Small intestine (tissue), 7 donors: ENCODE results near the gene NDUFV1. TPM values are rescaled to one million over a fixed set of nuclear protein-coding genes. Genes with fewer than 3 reads are reported as not detected.

Experiments used
- DNase-seq, 2 donors: peaks; one replicate each; pipeline versions ENCODE4 v3.0.0 to v3.0.0-alpha.2; 2013
- FAIRE-seq: peaks from 2 replicates; lab custom pipeline; 2012; peaks lifted over from hg19 to GRCh38; lab: Jason Lieb, UNC
- H3K27ac ChIP-seq, 3 donors: one replicate each; pipeline ENCODE4 v1.5.1; 2013; ENCODE audit warnings: low read length in 2 of 3, mild to moderate bottlenecking in 2 of 3, control low read depth in 1 of 3, inconsistent platforms in 1 of 3, low read depth in 1 of 3, moderate library complexity in 1 of 3
- H3K27me3 ChIP-seq, 3 donors: one replicate each; pipeline ENCODE4 v1.6.1; 2013; ENCODE audit warnings: low read length in 3 of 3, inconsistent platforms in 1 of 3; ENCODE audit not compliant: control insufficient read depth in 3 of 3, insufficient read depth in 3 of 3
- H3K36me3 ChIP-seq, 3 donors: one replicate each; pipeline ENCODE4 v1.6.1; 2013; ENCODE audit warnings: low read length in 3 of 3, inconsistent platforms in 1 of 3, low read depth in 1 of 3, mild to moderate bottlenecking in 1 of 3, moderate library complexity in 1 of 3; ENCODE audit not compliant: control insufficient read depth in 3 of 3, insufficient read depth in 2 of 3
- H3K4me1 ChIP-seq, 3 donors: one replicate each; pipeline ENCODE4 v1.6.1; 2013; ENCODE audit warnings: low read length in 2 of 3, inconsistent platforms in 1 of 3, low read depth in 1 of 3, mild to moderate bottlenecking in 1 of 3, moderate library complexity in 1 of 3; ENCODE audit not compliant: control insufficient read depth in 3 of 3, insufficient read depth in 2 of 3
- H3K4me3 ChIP-seq, 3 donors: one replicate each; pipeline ENCODE4 v1.5.1; 2013; ENCODE audit warnings: low read length in 3 of 3, control low read depth in 1 of 3, inconsistent platforms in 1 of 3, low read depth in 1 of 3, mild to moderate bottlenecking in 1 of 3, moderate library complexity in 1 of 3
- H3K9me3 ChIP-seq, 2 donors: one replicate each; pipeline ENCODE4 v1.6.1; 2013; ENCODE audit warnings: low read depth in 1 of 2, low read length in 1 of 2; ENCODE audit not compliant: control insufficient read depth in 2 of 2, insufficient read depth in 1 of 2
- WGBS, 3 donors: extraction: QIAGEN DNeasy Blood & Tissue Kit; methylation state at CpG; one replicate each; pipeline ENCODE4 v1.1.7; 2013; 5-methylcytosine and 5-hydroxymethylcytosine counted together
- polyA plus RNA-seq, 4 donors: library from polyadenylated mRNA; stranded (reverse) in 3 of 4; unstranded in 1 of 4; fragments of 200-250 nt in 3 of 4; fragments of 120-200 nt in 1 of 4; gene quantifications; one replicate each; pipeline versions ENCODE4 v1.2.1 to v1.2.3, GENCODE V29; 2013
- donor health status: healthy with polysubstance abuse.
- donor health status: control.
- donor health status: control.
- donor health status: Bipolar disorder and iron deficiency.
- donor health status: healthy.

NDUFV1 gene
- polyA plus RNA-seq, 4 donors = 170 to 361 (median 249) TPM

GRCh38 chr11:67645521-67646461 lies 39.1 kb downstream of the NDUFV1 start:
- Histone ChIP-seq H3K27me3 (peaks cover 0 to 1% (median 0%) of the 10 kb centered on the region in 3 donors), H3K27ac (peak overlapping the region in 2 of 3 donors; percentile 34 to 48), H3K4me1 (peaks cover 2 to 37% (median 6%) of the 10 kb centered on the region in 3 donors), H3K4me3 (peak overlapping the region in 1 of 3 donors; percentile 46), H3K9me3 (peaks cover 0 to 7% of the 10 kb centered on the region in 2 donors), H3K36me3 (peaks cover 0 to 47% (median 0%) of the 10 kb centered on the region in 3 donors)
- FAIRE-seq (no peak), DNase-seq (no peak)
- WGBS, 3 donors = 82 to 87% (median 82%) methylated on average over 22 to 24 of the region's 24 CpGs

- Histone ChIP-seq H3K4me3 (peak overlapping the region in 1 of 3 donors; percentile 46), H3K9me3 (peaks cover 0 to 7% of the 10 kb centered on the region in 2 donors), H3K27ac (peak overlapping the region in 2 of 3 donors; percentile 34 to 82), H3K4me1 (peaks cover 2 to 38% (median 6%) of the 10 kb centered on the region in 3 donors), H3K27me3 (peaks cover 0 to 1% (median 0%) of the 10 kb centered on the region in 3 donors), H3K36me3 (peaks cover 0 to 47% (median 0%) of the 10 kb centered on the region in 3 donors)
- FAIRE-seq (no peak), DNase-seq (peak in 1 of 2 donors; percentile 88)
- WGBS, 3 donors = 11 to 52% (median 13%) methylated on average over 24 of the region's 24 CpGs
Observed at GRCh38 chr11:67646535-67647336, 40.0 kb downstream of the NDUFV1 start.

GRCh38 chr11:67647471-67647870 lies 40.7 kb downstream of the NDUFV1 start:
- peak overlapping the region; percentile 9 to 82 (median 66) for H3K27ac ChIP-seq
- peaks cover 0 to 1% (median 0%) of the 10 kb centered on the region in 3 donors for H3K27me3 ChIP-seq
- peak; percentile 64 to 67 for DNase-seq

GRCh38 chr11:67648140-67648795 lies 41.5 kb downstream of the NDUFV1 start:
- peak overlapping the region in 2 of 3 donors; percentile 66 to 82 for H3K27ac ChIP-seq
- DNase-seq (peak; percentile 46 to 73), FAIRE-seq (no peak)
- 38 to 60% (median 47%) methylated on average over 11 to 12 of the region's 12 CpGs for WGBS, 3 donors
- H3K4me3 ChIP-seq = no peak overlapping the region
- peaks cover 0 to 7% of the 10 kb centered on the region in 2 donors for H3K9me3 ChIP-seq
- H3K4me1 ChIP-seq = peaks cover 2 to 48% (median 6%) of the 10 kb centered on the region in 3 donors
- peaks cover 0 to 34% (median 0%) of the 10 kb centered on the region in 3 donors for H3K36me3 ChIP-seq
- H3K27me3 ChIP-seq = peaks cover 0 to 1% (median 0%) of the 10 kb centered on the region in 3 donors

More at GRCh38 chr11:67647471-67647870, 40.7 kb downstream of the NDUFV1 start:
- Histone ChIP-seq H3K36me3 (peaks cover 0 to 40% (median 0%) of the 10 kb centered on the region in 3 donors), H3K4me1 (peaks cover 2 to 44% (median 6%) of the 10 kb centered on the region in 3 donors), H3K9me3 (peaks cover 0 to 7% of the 10 kb centered on the region in 2 donors), H3K4me3 (peak overlapping the region in 1 of 3 donors; percentile 46)
- WGBS, 3 donors = 34 to 62% (median 45%) methylated on average over 14 to 15 of the region's 15 CpGs
- FAIRE-seq = no peak

- Histone ChIP-seq H3K9me3 (peaks cover 0 to 2% of the 10 kb centered on the region in 2 donors), H3K27ac (peak overlapping the region in 1 of 3 donors; percentile 82), H3K4me1 (peaks cover 2 to 48% (median 6%) of the 10 kb centered on the region in 3 donors), H3K36me3 (peaks cover 0 to 29% (median 0%) of the 10 kb centered on the region in 3 donors), H3K27me3 (peaks cover 0 to 1% (median 0%) of the 10 kb centered on the region in 3 donors), H3K4me3 (no peak overlapping the region)
- WGBS, 3 donors = 65 to 81% (median 71%) methylated on average over 12 of the region's 12 CpGs
- DNase-seq = no peak
- FAIRE-seq = no peak
Observed at GRCh38 chr11:67648796-67649613, 42.3 kb downstream of the NDUFV1 start.

GRCh38 chr11:67649634-67650510 lies 43.1 kb downstream of the NDUFV1 start:
- FAIRE-seq (no peak), DNase-seq (peak in 1 of 2 donors; percentile 59)
- peaks cover 2 to 48% (median 6%) of the 10 kb centered on the region in 3 donors for H3K4me1 ChIP-seq

More at GRCh38 chr11:67649634-67650510, 43.1 kb downstream of the NDUFV1 start:
- H3K27ac ChIP-seq = peak overlapping the region; percentile 83 to 93 (median 83)
- peak overlapping the region in 2 of 3 donors; percentile 52 to 58 for H3K4me3 ChIP-seq
- H3K36me3 ChIP-seq = peaks cover 0 to 20% (median 0%) of the 10 kb centered on the region in 3 donors
- 68 to 77% (median 69%) methylated on average over 22 of the region's 22 CpGs for WGBS, 3 donors
- H3K27me3 ChIP-seq = peaks cover 0 to 1% (median 0%) of the 10 kb centered on the region in 3 donors
- no peaks in the 10 kb centered on the region for H3K9me3 ChIP-seq
